GM04504 (cell line): ENCODE results near the gene LRBA.

Experiments used
- DNase-seq: peaks from one replicate; pipeline ENCODE4 v3.0.0-alpha.2; 2012; ENCODE audit warnings: low read depth

LRBA gene

GRCh38 chr4:150725957-150726523 lies 289.0 kb downstream of the LRBA start:
- no peak for DNase-seq

- DNase-seq = no peak
These were observed 291.2 kb downstream of the LRBA start for GRCh38 chr4:150723727-150724411.

- no peak for DNase-seq
These were observed 292.1 kb downstream of the LRBA start for GRCh38 chr4:150722908-150723362.

- no peak for DNase-seq
These were observed 294.0 kb downstream of the LRBA start for GRCh38 chr4:150720973-150721518.

- no peak for DNase-seq
These were observed 297.1 kb downstream of the LRBA start for GRCh38 chr4:150717952-150718351.

GRCh38 chr4:150714462-150715438 lies 300.3 kb downstream of the LRBA start:
- DNase-seq = no peak

- DNase-seq = no peak
These were observed 301.8 kb downstream of the LRBA start for GRCh38 chr4:150713251-150713650.

GRCh38 chr4:150710770-150711375 lies 304.2 kb downstream of the LRBA start:
- DNase-seq = no peak

- DNase-seq = no peak
These were observed 307.1 kb downstream of the LRBA start for GRCh38 chr4:150708004-150708403.

- no peak for DNase-seq
These were observed 315.5 kb downstream of the LRBA start for GRCh38 chr4:150699599-150699998.

GRCh38 chr4:150695162-150695561 lies 319.9 kb downstream of the LRBA start:
- DNase-seq = no peak

- no peak for DNase-seq
These were observed 320.6 kb downstream of the LRBA start for GRCh38 chr4:150694438-150694837.

- no peak for DNase-seq
These were observed 331.2 kb downstream of the LRBA start for GRCh38 chr4:150683775-150684350.

- no peak for DNase-seq
These were observed 333.0 kb downstream of the LRBA start for GRCh38 chr4:150682126-150682525.

GRCh38 chr4:150681063-150681462 lies 334.0 kb downstream of the LRBA start:
- DNase-seq = no peak

GRCh38 chr4:150680651-150681050 lies 334.4 kb downstream of the LRBA start:
- DNase-seq = no peak

GRCh38 chr4:150679765-150680343 lies 335.2 kb downstream of the LRBA start:
- no peak for DNase-seq

- DNase-seq = no peak
These were observed 335.9 kb downstream of the LRBA start for GRCh38 chr4:150679018-150679764.

GRCh38 chr4:150673793-150674192 lies 341.3 kb downstream of the LRBA start:
- DNase-seq = no peak

GRCh38 chr4:150668824-150669223 lies 346.3 kb downstream of the LRBA start:
- no peak for DNase-seq

- DNase-seq = no peak
These were observed 350.1 kb downstream of the LRBA start for GRCh38 chr4:150664935-150665334.
